ENCODE results near the gene TJP1.

The TJP1 gene

GRCh38 chr15:29686079-29686425 is 136.2 kb downstream of the TJP1 start (continued):
- no peak for TF ChIP-seq ZNF670 (tag by site-specific recombination; IDR thresholded peaks at IDR 0.05; ENCODE audit: low read depth)
- no peak for TF ChIP-seq ZNF311 (tag by site-specific recombination; IDR thresholded peaks at IDR 0.05; ENCODE audit: borderline replicate concordance)
- no peak for TF ChIP-seq ZNF510 (tag by site-specific recombination; IDR thresholded peaks at IDR 0.05; ENCODE audit: insufficient replicate concordance)

- CTCF ChIA-PET = interaction anchor here (0.7 kb wide), 1 partner anchor 60 kb away, joined by 3 read pairs; no protein-coding TSS in a partner anchor
- no peaks in the 10 kb centered on the region for H3K36me3 ChIP-seq (ENCODE audit: control insufficient read depth in 2 of 2, insufficient read depth in 1 of 2, low read length in 2 of 2)
- H3K27ac ChIP-seq (ENCODE audit: extremely low read depth, low read depth, low read length) = no peak overlapping the region
- no peak overlapping the region for H3K4me3 ChIP-seq (ENCODE audit: low read depth, low read length)
- TF ChIP-seq KLF10 (tag by site-specific recombination; IDR thresholded peaks at IDR 0.05) = no peak
- H3K9me3 ChIP-seq (ENCODE audit: control insufficient read depth, insufficient read depth, low read depth, low read length) = no peaks in the 10 kb centered on the region
- POLR2A ChIA-PET = no interaction called here
- H3K4me1 ChIP-seq (ENCODE audit: control insufficient read depth, insufficient read depth, low read length) = no peaks in the 10 kb centered on the region
Measured at GRCh38 chr15:29685156-29686078, 136.9 kb downstream of the TJP1 start.

- H3K4me3 ChIP-seq (ENCODE audit: low read depth, low read length) = no peak overlapping the region
- POLR2A ChIA-PET = no interaction called here
- no peak for TF ChIP-seq PBX3 (CRISPR knock-in tag; IDR thresholded peaks at IDR 0.05)
- TF ChIP-seq PRDM4 (tag by site-specific recombination; IDR thresholded peaks at IDR 0.05) = no peak
- no peak for TF ChIP-seq TCF7L2 (IDR thresholded peaks at IDR 0.05; ENCODE audit: borderline replicate concordance, low read depth, low read length)
- TF ChIP-seq ZSCAN5A (tag by site-specific recombination; IDR thresholded peaks at IDR 0.05) = no peak
- no peak for TF ChIP-seq ZFP69B (tag by site-specific recombination; IDR thresholded peaks at IDR 0.05)
- TF ChIP-seq ZSCAN30 (tag by site-specific recombination; IDR thresholded peaks at IDR 0.05) = no peak
- no peak for TF ChIP-seq ZNF701 (tag by site-specific recombination; IDR thresholded peaks at IDR 0.05)
- no peak for TF ChIP-seq ZNF692 (tag by site-specific recombination; IDR thresholded peaks at IDR 0.05)
- TF ChIP-seq ZNF473 (tag by site-specific recombination; IDR thresholded peaks at IDR 0.05) = no peak
- H3K9me3 ChIP-seq (ENCODE audit: control insufficient read depth, insufficient read depth, low read depth, low read length) = no peaks in the 10 kb centered on the region
- CTCF ChIA-PET = interaction anchor here (0.5 to 1.1 kb wide), 2 partner anchors 15 to 392 kb away, joined by 3 read pairs; no protein-coding TSS in a partner anchor
- H3K4me1 ChIP-seq (ENCODE audit: control insufficient read depth, insufficient read depth, low read length) = no peaks in the 10 kb centered on the region
- no peak overlapping the region for H3K27ac ChIP-seq (ENCODE audit: extremely low read depth, low read depth, low read length)
- no peaks in the 10 kb centered on the region for H3K36me3 ChIP-seq (ENCODE audit: control insufficient read depth in 2 of 2, insufficient read depth in 1 of 2, low read length in 2 of 2)
Measured at GRCh38 chr15:29682781-29683180, 139.5 kb downstream of the TJP1 start.
